ENCODE results near the gene C16orf74. TPM values are rescaled to one million over a fixed set of nuclear protein-coding genes. Genes with fewer than 3 reads are reported as not detected.

Gene C16orf74
- total RNA-seq, 8 experiments from 2014 or later, result 0.23 to 3.3 (median 1.9) TPM

GRCh38 chr16:85695196-85696128 is 55.4 kb downstream of the C16orf74 start:
- no peak for ATAC-seq (replicated peaks in 6 of 8)
- in situ Hi-C loops (cut with MboI; ENCODE audit: low pct_unique_long_range_greater_than_20kb in 2 of 9, low sequenced_read_pairs in 9 of 9, unreplicated experiment in 9 of 9), result no loop called here
- Histone ChIP-seq H3K27ac (no peak overlapping the region), H3K4me1 (replicated peaks in 1 of 2) (no peaks in the 10 kb centered on the region), H3K4me3 (no peak overlapping the region)
- 0 to 100% (median 70%) methylated on average over 1 to 17 of the region's 24 CpGs; no CpG with 5 or more reads in 2 of the 10 experiments for WGBS, 10 experiments

DNA sequence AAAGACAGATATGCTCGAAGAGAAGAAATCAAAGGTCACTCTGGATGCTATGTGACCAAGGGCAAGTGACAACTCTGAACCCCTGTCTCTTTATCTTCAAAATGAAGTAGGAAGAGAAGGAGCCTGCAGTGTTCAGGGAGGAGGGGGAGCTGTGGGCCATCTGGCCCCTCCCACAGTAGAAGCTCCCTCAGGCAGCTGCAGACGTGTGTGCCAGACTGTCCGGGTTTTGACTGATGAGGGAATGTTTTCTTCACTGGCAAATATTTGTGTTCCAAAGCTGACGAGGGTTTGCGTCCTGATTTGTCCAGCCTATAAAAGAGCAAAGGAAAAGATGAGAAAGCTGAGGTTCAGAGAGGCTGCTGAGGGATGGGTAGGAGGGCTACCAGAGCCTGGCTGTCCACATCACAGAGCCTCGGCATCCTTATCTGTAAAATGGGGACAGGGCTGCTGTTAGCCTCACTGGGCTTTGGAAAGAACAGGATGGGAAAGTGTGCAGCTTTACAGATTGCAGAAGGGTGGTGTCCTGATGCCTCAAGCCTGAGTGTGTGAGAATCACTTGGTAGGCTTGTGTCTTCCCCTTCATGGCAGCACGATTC is 60.3 kb downstream of the C16orf74 start:
- H3K4me1 ChIP-seq (replicated peaks in 1 of 2), result peaks cover 0 to 7% of the 10 kb centered on the region in 2 donors
- H3K27ac ChIP-seq, result no peak overlapping the region
- H3K4me3 ChIP-seq, result no peak overlapping the region
- 0 to 100% (median 70%) methylated on average over 1 to 3 of the region's 7 CpGs; no CpG with 5 or more reads in 3 of the 10 experiments for WGBS, 10 experiments
- in situ Hi-C loops (cut with MboI; ENCODE audit: low pct_unique_long_range_greater_than_20kb in 2 of 9, low sequenced_read_pairs in 9 of 9, unreplicated experiment in 9 of 9), result no loop called here
- no peak for ATAC-seq (replicated peaks in 6 of 8)

- Histone ChIP-seq H3K4me3 (no peak overlapping the region), H3K27ac (no peak overlapping the region), H3K4me1 (replicated peaks in 1 of 2) (peaks cover 0 to 7% of the 10 kb centered on the region in 2 donors)
- 20 to 100% (median 84%) methylated on average over 2 to 6 of the region's 9 CpGs; no CpG with 5 or more reads in 4 of the 10 experiments for WGBS, 10 experiments
- in situ Hi-C loops (cut with MboI; ENCODE audit: low pct_unique_long_range_greater_than_20kb in 2 of 9, low sequenced_read_pairs in 9 of 9, unreplicated experiment in 9 of 9), result no loop called here
- ATAC-seq (replicated peaks in 6 of 8), result no peak
Observed at GRCh38 chr16:85689950-85690320, 61.0 kb downstream of the C16orf74 start.

GRCh38 chr16:85689285-85689949 is 61.5 kb downstream of the C16orf74 start:
- Histone ChIP-seq H3K4me3 (peak overlapping the region; percentile 54 to 84 (median 61)), H3K4me1 (replicated peaks in 1 of 2) (peaks cover 0 to 7% of the 10 kb centered on the region in 2 donors), H3K27ac (no peak overlapping the region)
- in situ Hi-C loops (cut with MboI; ENCODE audit: low pct_unique_long_range_greater_than_20kb in 2 of 9, low sequenced_read_pairs in 9 of 9, unreplicated experiment in 9 of 9), result no loop called here
- 4 to 90% (median 42%) methylated on average over 2 to 19 of the region's 27 CpGs for WGBS, 10 experiments
- no peak for ATAC-seq (replicated peaks in 6 of 8)

DNA sequence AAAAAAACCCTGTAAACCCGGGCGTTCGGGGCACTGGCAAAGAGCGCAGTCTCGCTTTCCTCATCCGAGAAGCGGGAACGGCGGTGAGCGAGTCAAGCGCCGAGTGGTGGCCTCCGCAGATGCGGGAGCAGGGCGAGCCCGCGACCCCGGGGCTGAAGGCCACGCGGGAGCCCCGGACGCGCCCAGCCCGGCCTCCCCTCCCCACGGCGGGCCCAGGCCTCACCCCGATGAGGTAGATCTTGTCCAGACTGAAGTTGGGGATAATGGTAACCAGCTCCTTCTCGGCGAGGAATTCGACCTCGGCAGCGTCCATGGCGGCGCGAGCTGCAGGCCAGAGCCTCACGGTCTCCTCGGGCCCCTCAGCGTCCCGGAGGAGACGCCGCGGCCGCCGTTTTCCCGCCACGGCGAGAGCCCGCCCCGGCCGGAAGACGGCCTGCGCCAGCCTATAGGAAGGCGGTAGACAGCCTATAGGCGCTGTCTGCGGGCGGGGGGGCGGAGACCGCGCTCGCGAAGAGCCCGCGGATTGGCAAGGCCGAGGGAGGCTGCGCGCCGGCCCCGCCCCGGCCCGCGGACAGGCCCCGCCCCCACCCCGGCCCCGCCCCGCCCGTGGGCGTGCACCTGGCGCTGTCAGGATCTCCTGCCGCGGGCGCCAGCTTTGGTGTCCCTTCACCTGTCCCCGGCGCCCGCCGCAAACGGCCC is 62.2 kb downstream of the C16orf74 start, which contains the start of gene GINS2:
GINS2 (minus strand) TSS at position 369 of the 699 bp plus-strand sequence; CDS start at position 313, 56 bp downstream.
- 0 to 1% (median 0%) methylated on average over 4 to 20 of the region's 86 CpGs; no CpG with 5 or more reads in 6 of the 10 experiments for WGBS, 10 experiments
- ATAC-seq (replicated peaks in 6 of 8), result peak; percentile 99 to 100 (median 100)
- Histone ChIP-seq H3K27ac (no peak within 1 kb of the TSS), H3K4me3 (peak within 1 kb of the TSS; percentile 54 to 84 (median 61)), H3K4me1 (replicated peaks in 1 of 2) (peaks cover 0 to 7% of the 10 kb centered on the region in 2 donors)
- in situ Hi-C loops (cut with MboI; ENCODE audit: low pct_unique_long_range_greater_than_20kb in 2 of 9, low sequenced_read_pairs in 9 of 9, unreplicated experiment in 9 of 9), result no loop called here

GRCh38 chr16:85687651-85688471 is 63.0 kb downstream of the C16orf74 start:
- in situ Hi-C loops (cut with MboI; ENCODE audit: low pct_unique_long_range_greater_than_20kb in 2 of 9, low sequenced_read_pairs in 9 of 9, unreplicated experiment in 9 of 9), result no loop called here
- Histone ChIP-seq H3K4me3 (peak overlapping the region; percentile 54 to 84 (median 61)), H3K27ac (no peak overlapping the region), H3K4me1 (replicated peaks in 1 of 2) (peaks cover 0 to 7% of the 10 kb centered on the region in 2 donors)
- WGBS, 10 experiments, result 65 to 100% (median 86%) methylated on average over 3 to 21 of the region's 49 CpGs; no CpG with 5 or more reads in 4 of the 10 experiments
- ATAC-seq (replicated peaks in 6 of 8), result no peak

DNA sequence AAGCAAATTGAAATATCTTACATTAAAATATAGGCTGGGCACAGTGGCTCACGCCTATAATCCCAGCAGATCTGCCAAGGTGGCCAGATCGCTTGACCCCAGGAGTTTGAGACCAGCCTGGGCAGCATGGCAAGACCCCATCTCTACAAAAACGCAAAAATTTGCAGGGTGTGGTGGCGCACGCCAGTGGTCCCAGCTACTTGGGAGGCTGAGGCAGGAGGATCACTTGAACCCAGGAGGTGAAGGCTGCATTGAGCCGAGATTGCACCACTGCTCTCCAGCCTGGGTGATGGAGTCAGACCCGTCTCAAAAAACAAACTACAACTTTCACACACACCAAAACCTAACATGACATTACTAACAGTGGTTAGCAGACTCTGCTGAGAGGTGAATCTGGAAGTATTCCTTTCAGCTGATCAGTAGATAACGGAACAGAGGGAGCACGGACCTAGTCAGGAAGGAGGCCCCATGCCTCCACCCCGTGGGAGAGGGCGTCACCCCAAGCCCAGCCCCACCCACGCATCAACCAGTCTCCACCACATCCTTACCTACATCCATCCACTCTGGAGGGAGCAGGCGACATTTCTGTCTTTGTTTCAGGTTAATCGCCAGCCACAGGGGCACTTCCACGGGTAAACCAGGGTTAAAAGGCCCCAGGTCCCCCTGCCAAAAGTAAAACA is 63.8 kb downstream of the C16orf74 start:
- Histone ChIP-seq H3K4me3 (no peak overlapping the region), H3K27ac (no peak overlapping the region), H3K4me1 (replicated peaks in 1 of 2) (peaks cover 0 to 7% of the 10 kb centered on the region in 2 donors)
- WGBS, 10 experiments, result 60 to 100% (median 89%) methylated on average over 1 to 8 of the region's 15 CpGs; no CpG with 5 or more reads in 4 of the 10 experiments
- in situ Hi-C loops (cut with MboI; ENCODE audit: low pct_unique_long_range_greater_than_20kb in 2 of 9, low sequenced_read_pairs in 9 of 9, unreplicated experiment in 9 of 9), result no loop called here
- no peak for ATAC-seq (replicated peaks in 6 of 8)

- in situ Hi-C loops (cut with MboI; ENCODE audit: low pct_unique_long_range_greater_than_20kb in 2 of 9, low sequenced_read_pairs in 9 of 9, unreplicated experiment in 9 of 9), result no loop called here
- Histone ChIP-seq H3K4me1 (replicated peaks in 1 of 2) (peaks cover 0 to 7% of the 10 kb centered on the region in 2 donors), H3K4me3 (no peak overlapping the region), H3K27ac (no peak overlapping the region)
- 67 to 100% (median 100%) methylated on average over 1 to 2 of the region's 2 CpGs; no CpG with 5 or more reads in 6 of the 10 experiments for WGBS, 10 experiments
- no peak for ATAC-seq (replicated peaks in 6 of 8)
Observed at GRCh38 chr16:85685251-85685650, 65.6 kb downstream of the C16orf74 start.

DNA sequence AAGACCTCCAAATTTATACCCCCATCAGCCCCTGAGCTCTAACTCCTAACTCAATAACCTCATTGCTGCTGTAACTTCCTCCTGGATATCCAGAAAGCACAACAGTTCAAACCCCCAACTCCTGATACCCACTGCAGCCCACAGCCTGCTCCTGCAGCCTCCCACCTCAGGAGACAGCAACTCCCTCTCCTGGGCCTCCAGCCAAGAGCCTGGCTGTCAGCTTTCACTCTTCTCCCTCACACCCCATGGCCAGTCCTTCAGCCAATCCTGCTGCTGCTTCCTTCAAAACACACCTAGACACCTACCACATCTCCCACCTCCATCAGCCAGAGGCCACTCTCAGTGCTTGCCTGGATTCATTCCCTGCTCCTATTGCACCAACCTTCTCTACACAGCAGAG is 67.5 kb downstream of the C16orf74 start:
- ATAC-seq (replicated peaks in 6 of 8), result peak in 3 of 8 experiments; percentile 16 to 56 (median 23)
- Histone ChIP-seq H3K4me3 (no peak overlapping the region), H3K4me1 (replicated peaks in 1 of 2) (peaks cover 0 to 5% of the 10 kb centered on the region in 2 donors), H3K27ac (no peak overlapping the region)
- in situ Hi-C loops (cut with MboI; ENCODE audit: low pct_unique_long_range_greater_than_20kb in 2 of 9, low sequenced_read_pairs in 9 of 9, unreplicated experiment in 9 of 9), result no loop called here

GRCh38 chr16:85682516-85682915 is 68.4 kb downstream of the C16orf74 start:
- peaks cover 0 to 1% of the 10 kb centered on the region in 2 donors for H3K4me1 ChIP-seq (replicated peaks in 1 of 2)
- no peak overlapping the region for H3K27ac ChIP-seq
- ATAC-seq (replicated peaks in 6 of 8), result peak in 3 of 8 experiments; percentile 9 to 20 (median 15)
- no peak overlapping the region for H3K4me3 ChIP-seq
- 79 to 93% (median 81%) methylated on average over 2 to 6 of the region's 9 CpGs; no CpG with 5 or more reads in 6 of the 10 experiments for WGBS, 10 experiments
- in situ Hi-C loops (cut with MboI; ENCODE audit: low pct_unique_long_range_greater_than_20kb in 2 of 9, low sequenced_read_pairs in 9 of 9, unreplicated experiment in 9 of 9), result no loop called here

- H3K27ac ChIP-seq, result no peak overlapping the region
- 81 to 100% (median 95%) methylated on average over 1 to 8 of the region's 8 CpGs for WGBS, 10 experiments
- no peak for ATAC-seq (replicated peaks in 6 of 8)
- no peak overlapping the region for H3K4me3 ChIP-seq
- in situ Hi-C loops (cut with MboI; ENCODE audit: low pct_unique_long_range_greater_than_20kb in 2 of 9, low sequenced_read_pairs in 9 of 9, unreplicated experiment in 9 of 9), result no loop called here
- H3K4me1 ChIP-seq (replicated peaks in 1 of 2), result no peaks in the 10 kb centered on the region
Observed at GRCh38 chr16:85681255-85681654, 69.6 kb downstream of the C16orf74 start.
